D721Med (cell line): Measurements from ENCODE around the gene CDK5RAP2.

Source experiments
- DNase-seq: peaks from one replicate; pipeline ENCODE4 v3.0.0; 2011; ENCODE audit warnings: low spot score; ENCODE audit not compliant: insufficient read length
- FAIRE-seq: peaks from 2 replicates; lab custom pipeline; 2011; peaks lifted over from hg19 to GRCh38; lab: Jason Lieb, UNC
- TF ChIP-seq, protein P1 (sequence below): IDR thresholded peaks from 2 replicates; pipeline ENCODE4 v1.5.1; 2012; ENCODE audit warnings: mild to moderate bottlenecking, control low read depth; ENCODE audit not compliant: insufficient read depth; ENCODE audit errors: missing control alignments

The CDK5RAP2 gene

DNA sequence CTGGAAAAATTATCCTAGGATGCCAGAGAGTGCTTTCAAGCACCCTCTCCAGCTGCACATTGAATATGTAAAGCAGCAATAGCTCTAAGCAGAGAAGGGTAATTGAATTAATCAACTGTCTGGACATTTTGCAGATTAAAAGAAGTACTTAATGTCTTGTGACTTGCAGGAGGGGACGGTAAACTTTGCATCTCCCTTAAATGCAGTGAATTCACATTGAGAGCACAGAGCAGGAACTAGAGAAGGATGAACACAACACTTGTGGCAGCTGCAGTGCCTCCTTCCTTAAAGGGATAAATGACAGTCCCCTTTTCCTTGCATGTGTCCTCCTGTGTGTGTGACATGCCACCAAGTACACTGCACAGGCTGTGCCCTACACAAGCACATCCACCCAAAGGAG lies 7.4 kb upstream of the CDK5RAP2 start:
- FAIRE-seq = no peak
- TF ChIP-seq, protein P1, sequence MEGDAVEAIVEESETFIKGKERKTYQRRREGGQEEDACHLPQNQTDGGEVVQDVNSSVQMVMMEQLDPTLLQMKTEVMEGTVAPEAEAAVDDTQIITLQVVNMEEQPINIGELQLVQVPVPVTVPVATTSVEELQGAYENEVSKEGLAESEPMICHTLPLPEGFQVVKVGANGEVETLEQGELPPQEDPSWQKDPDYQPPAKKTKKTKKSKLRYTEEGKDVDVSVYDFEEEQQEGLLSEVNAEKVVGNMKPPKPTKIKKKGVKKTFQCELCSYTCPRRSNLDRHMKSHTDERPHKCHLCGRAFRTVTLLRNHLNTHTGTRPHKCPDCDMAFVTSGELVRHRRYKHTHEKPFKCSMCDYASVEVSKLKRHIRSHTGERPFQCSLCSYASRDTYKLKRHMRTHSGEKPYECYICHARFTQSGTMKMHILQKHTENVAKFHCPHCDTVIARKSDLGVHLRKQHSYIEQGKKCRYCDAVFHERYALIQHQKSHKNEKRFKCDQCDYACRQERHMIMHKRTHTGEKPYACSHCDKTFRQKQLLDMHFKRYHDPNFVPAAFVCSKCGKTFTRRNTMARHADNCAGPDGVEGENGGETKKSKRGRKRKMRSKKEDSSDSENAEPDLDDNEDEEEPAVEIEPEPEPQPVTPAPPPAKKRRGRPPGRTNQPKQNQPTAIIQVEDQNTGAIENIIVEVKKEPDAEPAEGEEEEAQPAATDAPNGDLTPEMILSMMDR = no peak
- DNase-seq = no peak

DNA sequence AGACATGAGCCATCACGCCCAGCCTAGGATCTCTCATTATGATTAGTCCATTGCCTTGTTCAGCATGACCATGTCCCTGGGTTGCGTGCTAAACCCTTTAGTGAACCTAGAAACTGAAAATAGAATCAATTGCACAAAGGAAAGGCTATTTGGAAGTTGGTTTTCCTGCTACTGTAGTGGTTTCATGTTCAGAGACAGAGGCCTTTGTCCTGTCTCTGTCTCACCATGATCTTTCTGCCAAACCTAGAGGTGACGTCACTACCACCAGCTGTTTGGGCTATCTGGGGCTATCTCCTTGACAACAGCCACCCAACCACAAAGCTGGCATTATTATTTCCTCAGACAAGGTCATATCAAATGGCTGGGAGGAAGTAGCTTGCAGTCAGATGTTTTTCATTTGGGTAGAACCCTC lies 4.0 kb upstream of the CDK5RAP2 start:
- TF ChIP-seq, protein P1 = no peak
- FAIRE-seq = no peak
- no peak for DNase-seq

DNA sequence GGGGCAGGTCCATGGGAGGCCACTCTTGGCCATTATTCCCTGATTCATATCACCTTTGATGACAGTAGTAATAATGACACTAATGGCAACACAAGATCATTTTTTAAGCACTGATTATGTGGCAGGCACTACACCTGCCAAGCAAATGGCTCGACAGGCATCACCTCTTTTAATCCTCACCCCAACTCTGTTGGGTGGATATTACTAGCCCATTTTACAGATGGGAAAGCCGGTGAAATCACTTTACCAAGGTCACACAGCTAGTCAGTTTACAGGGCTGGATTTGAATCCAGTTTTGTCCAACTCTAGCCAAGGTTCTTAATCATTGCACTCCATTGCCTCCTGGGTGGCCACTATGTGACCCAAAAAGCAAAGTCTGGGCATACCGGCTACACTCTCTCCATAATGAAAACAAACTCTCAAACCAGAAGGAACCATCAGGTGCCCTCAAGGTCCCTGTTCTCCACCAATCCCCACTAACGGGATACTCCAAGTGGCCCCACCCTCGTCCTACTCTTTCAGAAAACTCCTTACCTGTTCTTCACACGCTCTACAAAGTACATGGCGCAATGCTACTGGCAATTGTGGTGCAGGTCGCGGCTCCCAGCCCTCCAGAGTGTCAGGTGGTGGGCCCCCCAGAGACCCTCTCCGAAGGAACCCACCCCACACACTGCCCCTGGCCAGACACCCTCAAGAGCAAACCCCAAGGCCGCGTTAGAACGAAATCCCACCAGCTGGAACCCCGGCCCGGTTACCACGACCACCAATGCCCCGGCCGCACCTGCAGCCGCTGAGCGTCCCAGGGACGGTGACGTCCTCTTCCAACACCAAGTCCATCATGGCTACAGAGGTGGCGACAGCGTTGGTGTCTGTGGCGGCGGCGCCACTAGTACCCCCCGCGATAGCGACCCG lies 572 bp downstream of the CDK5RAP2 start:
- no peak for FAIRE-seq
- DNase-seq = no peak
- TF ChIP-seq, protein P1 = no peak

DNA sequence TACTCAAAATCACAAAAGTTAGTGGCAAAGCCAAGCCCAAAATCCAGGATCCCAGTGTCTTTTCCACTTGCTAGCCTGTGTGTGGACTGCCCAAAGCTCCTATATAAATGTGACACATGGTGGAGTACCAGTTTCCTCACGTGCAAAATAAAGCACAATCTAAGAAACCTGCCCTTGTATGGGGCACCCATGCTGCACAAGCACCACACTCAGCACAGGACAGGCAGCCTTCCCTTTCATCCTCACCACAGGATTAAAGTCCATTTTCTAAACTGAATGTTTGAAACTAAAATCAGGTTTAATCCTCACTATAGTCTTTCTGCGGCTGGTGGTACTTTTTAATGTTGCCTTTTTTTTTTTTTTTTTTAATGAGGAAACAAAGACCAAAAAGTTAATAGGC lies 5.5 kb downstream of the CDK5RAP2 start:
- DNase-seq = no peak
- TF ChIP-seq, protein P1 = no peak
- no peak for FAIRE-seq

DNA sequence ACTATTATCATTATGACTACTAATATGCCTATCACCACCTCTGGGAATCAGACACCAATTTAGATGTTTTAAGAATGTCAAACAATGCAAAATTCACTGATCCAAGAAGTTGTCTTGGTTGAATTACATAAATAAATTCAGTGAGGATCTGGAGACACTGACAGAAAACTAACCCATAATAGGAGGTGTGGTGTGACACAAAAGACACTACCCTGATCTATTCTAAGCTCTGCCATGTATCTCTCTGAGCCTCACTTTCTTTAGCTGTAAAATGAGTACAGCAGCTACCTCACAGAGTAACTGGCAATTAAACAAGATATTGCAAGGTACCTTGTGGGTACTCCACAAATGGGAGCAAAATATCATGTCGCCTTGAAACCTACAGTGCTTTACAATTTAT lies 7.5 kb downstream of the CDK5RAP2 start:
- FAIRE-seq (no peak), DNase-seq (no peak)
- TF ChIP-seq, protein P1 = no peak

DNA sequence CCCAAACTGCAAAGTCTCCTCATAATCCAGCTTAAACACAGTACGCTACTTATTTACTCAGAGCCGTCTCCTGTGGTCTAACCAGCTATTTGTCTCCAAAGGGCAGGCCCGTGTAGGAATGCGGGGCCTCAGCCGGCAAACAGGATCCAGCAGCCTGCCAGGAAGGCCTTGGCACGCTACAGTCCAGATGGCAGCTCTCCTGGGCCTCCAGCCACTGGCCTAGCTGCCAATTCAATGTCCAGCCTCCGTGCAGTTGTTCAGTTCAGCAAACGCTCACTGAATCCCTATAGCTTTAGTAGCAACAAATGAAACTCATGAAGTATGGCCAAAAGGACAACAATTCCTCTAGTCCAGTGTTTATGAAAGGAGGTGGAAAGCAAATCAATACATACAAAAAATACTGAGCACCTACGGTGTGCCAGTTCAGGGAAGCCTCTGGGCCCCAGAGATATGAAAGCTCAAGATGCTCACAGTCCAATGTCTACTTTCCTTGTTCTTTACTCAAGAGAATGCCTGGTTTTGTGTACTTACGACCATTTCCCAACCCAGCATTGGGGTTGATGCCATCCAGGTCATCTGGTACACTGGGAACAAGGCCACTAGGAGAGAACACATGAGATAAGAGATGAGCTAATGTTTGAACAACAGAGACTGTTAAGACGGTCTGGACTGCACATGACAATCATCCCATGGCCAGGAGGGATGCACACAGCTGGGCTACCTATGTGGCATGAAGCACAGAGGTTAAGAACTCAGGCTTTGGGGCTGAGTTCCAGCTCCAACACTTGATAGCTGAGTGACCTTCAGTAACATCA lies 8.3 kb downstream of the CDK5RAP2 start:
- TF ChIP-seq, protein P1 = no peak
- DNase-seq = no peak
- no peak for FAIRE-seq

DNA sequence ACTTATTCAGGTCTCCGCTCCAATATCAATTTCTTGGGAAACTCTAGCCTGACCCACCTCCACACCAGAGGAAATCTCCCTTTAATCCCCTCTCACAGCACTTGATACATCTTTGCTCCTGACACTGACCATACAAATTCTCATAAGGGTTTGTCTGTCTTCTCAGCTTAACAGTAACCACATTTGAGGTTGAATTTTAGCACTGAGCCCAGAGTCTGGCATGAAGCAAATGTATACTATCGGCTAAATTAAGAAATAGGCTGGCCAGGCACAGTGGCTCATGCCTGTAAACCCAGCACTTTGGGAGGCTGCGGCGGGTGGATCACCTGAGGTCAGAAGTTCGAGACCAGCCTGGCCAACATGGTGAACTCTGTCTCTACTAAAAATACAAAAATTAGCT lies 9.7 kb downstream of the CDK5RAP2 start:
- TF ChIP-seq, protein P1 = no peak
- DNase-seq (no peak), FAIRE-seq (no peak)
